ENCODE data around the gene KRCC1. TPM values are rescaled to one million over a fixed set of nuclear protein-coding genes. Genes with fewer than 3 reads are reported as not detected.

The KRCC1 gene
- total and polyA plus RNA-seq, 2 experiments from 2014 or later = 10.3 to 12.5 TPM

- ATAC-seq = no peak; the same call in 2 of the 3 replicates
- no peak overlapping the region for H3K4me2 ChIP-seq
- Mint-ChIP-seq H3K4me1 (peaks cover 4% of the 10 kb centered on the region), H3K27ac (no peak overlapping the region), H3K9me3 (peaks cover 15% of the 10 kb centered on the region), H3K36me3 (ENCODE audit: low read depth) (no peaks in the 10 kb centered on the region; the same call in 2 of the 3 replicates), H3K27me3 (ENCODE audit: insufficient read depth, low read depth, poor library complexity) (no peaks in the 10 kb centered on the region), H3K4me3 (no peak overlapping the region)
- no peaks in the 10 kb centered on the region for H3F3A ChIP-seq (replicated peaks; ENCODE audit: low read depth)
- DNase-seq (ENCODE audit: low spot score) = no peak
- 0 out of 2 replicates have a peak, but pooled peaks cover 3% of the 10 kb centered on the region for H3K4me1 ChIP-seq (ENCODE audit: insufficient read depth)
- H3K79me2 ChIP-seq (replicated peaks; ENCODE audit: insufficient read depth) = no peaks in the 10 kb centered on the region
- H3K36me3 ChIP-seq (ENCODE audit: insufficient read depth) = no peaks in the 10 kb centered on the region
- no peaks in the 10 kb centered on the region for H3K9me2 ChIP-seq (ENCODE audit: insufficient read depth)
- H3K27me3 ChIP-seq (ENCODE audit: insufficient read depth) = no peaks in the 10 kb centered on the region
- TF ChIP-seq ZNF114 (CRISPR knock-in tag; IDR thresholded peaks at IDR 0.05) = no peak
- TF ChIP-seq REST (IDR thresholded peaks at IDR 0.05; ENCODE audit: unreplicated experiment) = no peak
- TF ChIP-seq POLR2AphosphoS5 (IDR thresholded peaks at IDR 0.05; ENCODE audit: low read depth) = no peak
- no peak overlapping the region for H3K27ac ChIP-seq (ENCODE audit: low read depth)
- H4K20me1 ChIP-seq (replicated peaks; ENCODE audit: insufficient read depth) = no peaks in the 10 kb centered on the region
- no peak overlapping the region for H3K4me3 ChIP-seq
- H2AFZ ChIP-seq = 0 out of 2 replicates have a peak overlapping the region, but pooled peaks have one; percentile 12
Measured at GRCh38 chr2:88077080-88077479, 21.5 kb upstream of the KRCC1 start.

GRCh38 chr2:88074854-88075292 lies 19.3 kb upstream of the KRCC1 start:
- no peak overlapping the region for H3K4me3 Mint-ChIP-seq
- Histone ChIP-seq H3K27me3 (ENCODE audit: insufficient read depth) (no peaks in the 10 kb centered on the region), H4K20me1 (replicated peaks; ENCODE audit: insufficient read depth) (no peaks in the 10 kb centered on the region), H2AFZ (no peak overlapping the region), H3K4me3 (no peak overlapping the region), H3K79me2 (replicated peaks; ENCODE audit: insufficient read depth) (no peaks in the 10 kb centered on the region), H3K9me2 (ENCODE audit: insufficient read depth) (no peaks in the 10 kb centered on the region), H3K27ac (ENCODE audit: low read depth) (no peak overlapping the region), H3K4me1 (ENCODE audit: insufficient read depth) (peaks cover 7% of the 10 kb centered on the region; the same call in 1 of the 2 replicates), H3K4me2 (no peak overlapping the region), H3K36me3 (ENCODE audit: insufficient read depth) (no peaks in the 10 kb centered on the region), H3F3A (replicated peaks; ENCODE audit: low read depth) (no peaks in the 10 kb centered on the region)
- no peaks in the 10 kb centered on the region; the same call in 2 of the 3 replicates for H3K36me3 Mint-ChIP-seq (ENCODE audit: low read depth)
- ATAC-seq (no peak), DNase-seq (ENCODE audit: low spot score) (no peak)
- H3K4me1 Mint-ChIP-seq = peaks cover 7% of the 10 kb centered on the region; the same call in 2 of the 3 replicates
- H3K27ac Mint-ChIP-seq = no peak overlapping the region
- no peaks in the 10 kb centered on the region for H3K27me3 Mint-ChIP-seq (ENCODE audit: insufficient read depth, low read depth, poor library complexity)
- H3K9me3 Mint-ChIP-seq = peaks cover 15% of the 10 kb centered on the region
- TF ChIP-seq REST (IDR thresholded peaks at IDR 0.05; ENCODE audit: unreplicated experiment) (no peak), NANOG (IDR thresholded peaks at IDR 0.05; ENCODE audit: borderline replicate concordance) (no peak), ZNF114 (CRISPR knock-in tag; IDR thresholded peaks at IDR 0.05) (no peak), CREB1 (CRISPR knock-in tag; IDR thresholded peaks at IDR 0.05; ENCODE audit: low read depth) (no peak), EZH2 (IDR thresholded peaks at IDR 0.05; ENCODE audit: low read depth, unreplicated experiment) (no peak), EZH2phosphoT487 (IDR thresholded peaks at IDR 0.05; ENCODE audit: unreplicated experiment) (no peak), ETS1 (IDR thresholded peaks at IDR 0.05) (no peak)

Data from GM23338 (cell line).